Tibial artery (tissue), 4 donors: Measurements from ENCODE around the gene PPP3R2.

ENCODE experiments used
- DNase-seq, 2 donors: peaks; one replicate each; pipeline ENCODE4 v3.0.0-alpha.2; 2019
- H3K27ac ChIP-seq, 2 donors: fragments of 200-600 bp; sonication (generic) in 1 of 2; 1 replicate in 1 of 2; 2 replicates in 1 of 2; pipeline ENCODE4 v1.5.1; 2018 to 2019; ENCODE audit warnings: mild to moderate bottlenecking in 1 of 2
- H3K27me3 ChIP-seq, 2 donors: fragments of 200-600 bp; sonication (generic) in 1 of 2; one replicate each; pipeline versions ENCODE4 v1.5.1 to v1.6.0; 2016 to 2019
- H3K36me3 ChIP-seq, 3 donors: fragments of 200-600 bp; sonication (generic) in 2 of 3; one replicate each; pipeline ENCODE4 v1.5.1; 2016 to 2019; ENCODE audit warnings: mild to moderate bottlenecking in 2 of 3
- H3K4me1 ChIP-seq, 4 donors: fragments of 200-600 bp; sonication (generic) in 2 of 4; 1 replicate in 3 of 4; 2 replicates in 1 of 4; pipeline ENCODE4 v1.5.1; 2016 to 2019
- H3K4me3 ChIP-seq, 2 donors: fragments of 200-600 bp; sonication (generic) in 1 of 2; 1 replicate in 1 of 2; 2 replicates in 1 of 2; pipeline ENCODE4 v1.5.1; 2018 to 2019; ENCODE audit warnings: mild to moderate bottlenecking in 2 of 2
- H3K9me3 ChIP-seq, 3 donors: fragments of 200-600 bp; sonication (generic) in 1 of 3; one replicate each; pipeline ENCODE4 v1.5.1; 2016 to 2019
- CTCF ChIP-seq, 2 experiments: fragments of 200-600 bp in 1 of 2; fragments of 450-650 bp in 1 of 2; IDR thresholded peaks; one replicate each; pipeline ENCODE4 v1.5.1; 2017 to 2019; ENCODE audit warnings: antibody characterized with exemption in 2 of 2, mild to moderate bottlenecking in 1 of 2, moderate library complexity in 1 of 2
- intact Hi-C: fragments of 100-400 bp; cut with DNase I; formaldehyde crosslinking; loops from one replicate; pipeline ENCODE4 v1.15.0; 2023; ENCODE audit warnings: low total_unique reads

PPP3R2 gene

GRCh38 chr9:101567725-101568350, 26.9 kb downstream of the PPP3R2 start:
- Histone ChIP-seq H3K27ac (no peak overlapping the region), H3K27me3 (no peaks in the 10 kb centered on the region), H3K36me3 (peaks cover 42 to 74% (median 51%) of the 10 kb centered on the region in 3 donors), H3K4me3 (no peak overlapping the region), H3K9me3 (no peaks in the 10 kb centered on the region), H3K4me1 (no peaks in the 10 kb centered on the region)
- no peak for DNase-seq
- no peak for TF ChIP-seq CTCF (IDR thresholded peaks at IDR 0.05)
- intact Hi-C loops, result no loop called here

GRCh38 chr9:101566904-101567724, 27.7 kb downstream of the PPP3R2 start:
- no peak for TF ChIP-seq CTCF (IDR thresholded peaks at IDR 0.05)
- no peak for DNase-seq
- Histone ChIP-seq H3K36me3 (peaks cover 49 to 81% (median 56%) of the 10 kb centered on the region in 3 donors), H3K27ac (no peak overlapping the region), H3K4me1 (no peaks in the 10 kb centered on the region), H3K27me3 (no peaks in the 10 kb centered on the region), H3K4me3 (no peak overlapping the region), H3K9me3 (no peaks in the 10 kb centered on the region)
- intact Hi-C loops, result no loop called here

GRCh38 chr9:101564252-101564651, 30.5 kb downstream of the PPP3R2 start:
- H3K4me3 ChIP-seq, result no peak overlapping the region
- no peak for TF ChIP-seq CTCF (IDR thresholded peaks at IDR 0.05)
- no peak overlapping the region for H3K27ac ChIP-seq
- no peaks in the 10 kb centered on the region for H3K4me1 ChIP-seq
- intact Hi-C loops, result no loop called here
- H3K27me3 ChIP-seq, result no peaks in the 10 kb centered on the region
- H3K36me3 ChIP-seq, result peaks cover 63 to 97% (median 72%) of the 10 kb centered on the region in 3 donors
- DNase-seq, result no peak
- H3K9me3 ChIP-seq, result no peaks in the 10 kb centered on the region

GRCh38 chr9:101562966-101563365, 31.8 kb downstream of the PPP3R2 start:
- Histone ChIP-seq H3K36me3 (peaks cover 69 to 97% (median 81%) of the 10 kb centered on the region in 3 donors), H3K4me3 (no peak overlapping the region), H3K27me3 (no peaks in the 10 kb centered on the region), H3K4me1 (no peaks in the 10 kb centered on the region), H3K27ac (no peak overlapping the region), H3K9me3 (peaks cover 0 to 3% (median 0%) of the 10 kb centered on the region in 3 donors)
- no peak for TF ChIP-seq CTCF (IDR thresholded peaks at IDR 0.05)
- DNase-seq, result no peak
- intact Hi-C loops, result no loop called here

- Histone ChIP-seq H3K4me3 (no peak overlapping the region), H3K36me3 (peaks cover 77 to 97% (median 86%) of the 10 kb centered on the region in 3 donors), H3K27ac (no peak overlapping the region), H3K4me1 (no peaks in the 10 kb centered on the region), H3K27me3 (no peaks in the 10 kb centered on the region), H3K9me3 (peaks cover 0 to 3% (median 0%) of the 10 kb centered on the region in 3 donors)
- no peak for TF ChIP-seq CTCF (IDR thresholded peaks at IDR 0.05)
- intact Hi-C loops, result no loop called here
- no peak for DNase-seq
These were observed 33.0 kb downstream of the PPP3R2 start for GRCh38 chr9:101561740-101562139.
